ENCODE measurements around the gene HAPSTR1.

DNA sequence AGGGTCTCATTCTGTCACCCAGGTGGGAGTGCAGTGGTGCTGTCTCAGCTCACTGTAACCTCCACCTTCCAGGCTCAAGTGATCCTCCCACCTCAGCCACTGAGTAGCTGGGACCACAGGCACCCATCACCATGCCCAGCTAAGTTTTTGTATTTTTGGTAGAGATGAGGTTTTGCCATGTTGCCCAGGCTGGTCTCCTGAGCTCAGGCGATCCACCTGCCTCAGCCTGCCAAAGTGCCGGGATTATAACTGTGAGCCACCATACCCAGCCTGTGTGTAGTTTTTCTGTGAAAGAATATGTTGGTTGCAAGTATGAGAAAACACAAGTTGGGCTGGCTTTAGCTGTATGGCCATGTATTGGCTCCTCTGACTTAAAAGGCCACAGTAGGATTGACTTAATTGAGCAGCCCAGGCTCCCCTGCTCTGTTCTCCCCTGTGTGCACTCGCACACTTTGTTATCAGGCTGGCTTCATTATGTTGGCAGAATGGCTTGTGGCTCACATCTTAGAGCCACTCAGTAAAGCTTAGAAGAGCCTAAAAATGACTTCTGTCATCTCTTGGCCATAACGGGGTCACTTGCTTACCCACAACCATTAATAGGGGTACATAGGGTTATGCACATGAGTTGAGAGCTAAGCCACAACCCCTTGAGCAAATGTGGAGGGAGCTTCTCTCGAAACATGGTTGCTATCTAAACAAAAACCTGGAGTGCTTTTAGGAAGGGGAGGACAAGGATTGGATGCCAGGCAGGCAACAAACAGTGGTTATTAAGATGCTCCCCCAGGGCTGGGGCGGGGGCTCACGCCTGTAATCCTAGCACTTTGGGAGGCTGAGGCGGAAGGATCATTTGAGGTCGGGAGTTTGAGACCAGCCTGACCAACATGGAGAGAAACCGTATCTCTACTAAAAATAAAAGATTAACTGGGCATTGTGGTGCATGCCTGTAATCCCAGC, 6.1 kb downstream of the HAPSTR1 start:
- TF ChIP-seq, protein P1, sequence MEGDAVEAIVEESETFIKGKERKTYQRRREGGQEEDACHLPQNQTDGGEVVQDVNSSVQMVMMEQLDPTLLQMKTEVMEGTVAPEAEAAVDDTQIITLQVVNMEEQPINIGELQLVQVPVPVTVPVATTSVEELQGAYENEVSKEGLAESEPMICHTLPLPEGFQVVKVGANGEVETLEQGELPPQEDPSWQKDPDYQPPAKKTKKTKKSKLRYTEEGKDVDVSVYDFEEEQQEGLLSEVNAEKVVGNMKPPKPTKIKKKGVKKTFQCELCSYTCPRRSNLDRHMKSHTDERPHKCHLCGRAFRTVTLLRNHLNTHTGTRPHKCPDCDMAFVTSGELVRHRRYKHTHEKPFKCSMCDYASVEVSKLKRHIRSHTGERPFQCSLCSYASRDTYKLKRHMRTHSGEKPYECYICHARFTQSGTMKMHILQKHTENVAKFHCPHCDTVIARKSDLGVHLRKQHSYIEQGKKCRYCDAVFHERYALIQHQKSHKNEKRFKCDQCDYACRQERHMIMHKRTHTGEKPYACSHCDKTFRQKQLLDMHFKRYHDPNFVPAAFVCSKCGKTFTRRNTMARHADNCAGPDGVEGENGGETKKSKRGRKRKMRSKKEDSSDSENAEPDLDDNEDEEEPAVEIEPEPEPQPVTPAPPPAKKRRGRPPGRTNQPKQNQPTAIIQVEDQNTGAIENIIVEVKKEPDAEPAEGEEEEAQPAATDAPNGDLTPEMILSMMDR (conservative IDR thresholded peaks at IDR 0.05) = no peak
- TF ChIP-seq ZFX (IDR thresholded peaks at IDR 0.05) = no peak

All from C4-2B (cell line).